IPS DF 4.7 (cell line): ENCODE data around the gene GAK.

ENCODE experiments used
- DNase-seq: peaks from one replicate; pipeline ENCODE4 v3.0.0-alpha.2; 2013; ENCODE audit warnings: low spot score; ENCODE audit errors: extremely low read depth

The GAK gene

GRCh38 chr4:831483-831805, 100.7 kb downstream of the GAK start:
- no peak for DNase-seq

GRCh38 chr4:830601-831482, 101.3 kb downstream of the GAK start:
- DNase-seq, result no peak

GRCh38 chr4:829761-830600, 102.1 kb downstream of the GAK start:
- DNase-seq, result no peak

GRCh38 chr4:829291-829690, 102.8 kb downstream of the GAK start:
- no peak for DNase-seq

GRCh38 chr4:828641-829271, 103.4 kb downstream of the GAK start:
- DNase-seq, result no peak

GRCh38 chr4:827209-828081, 104.7 kb downstream of the GAK start:
- DNase-seq, result no peak

GRCh38 chr4:826508-827208, 105.5 kb downstream of the GAK start:
- no peak for DNase-seq

GRCh38 chr4:825971-826330, 106.2 kb downstream of the GAK start, which contains the start of gene CPLX1:
Gene CPLX1, minus strand, starts transcription at chr4:826129. Its CDS starts 1,607 bp downstream, at chr4:824522.
- DNase-seq, result no peak

GRCh38 chr4:825063-825970, 106.8 kb downstream of the GAK start:
- no peak for DNase-seq

- DNase-seq, result no peak
Measured at GRCh38 chr4:824461-825062, 107.6 kb downstream of the GAK start.

- no peak for DNase-seq
Measured at GRCh38 chr4:823761-824460, 108.2 kb downstream of the GAK start.

GRCh38 chr4:823176-823760, 108.8 kb downstream of the GAK start:
- DNase-seq, result no peak

GRCh38 chr4:822361-823175, 109.5 kb downstream of the GAK start:
- DNase-seq, result no peak

GRCh38 chr4:821631-822030, 110.5 kb downstream of the GAK start:
- no peak for DNase-seq

GRCh38 chr4:821181-821591, 110.9 kb downstream of the GAK start:
- DNase-seq, result no peak

GRCh38 chr4:820230-821172, 111.6 kb downstream of the GAK start:
- no peak for DNase-seq
